Measurements from ENCODE around the gene RARRES1.

The RARRES1 gene

DNA sequence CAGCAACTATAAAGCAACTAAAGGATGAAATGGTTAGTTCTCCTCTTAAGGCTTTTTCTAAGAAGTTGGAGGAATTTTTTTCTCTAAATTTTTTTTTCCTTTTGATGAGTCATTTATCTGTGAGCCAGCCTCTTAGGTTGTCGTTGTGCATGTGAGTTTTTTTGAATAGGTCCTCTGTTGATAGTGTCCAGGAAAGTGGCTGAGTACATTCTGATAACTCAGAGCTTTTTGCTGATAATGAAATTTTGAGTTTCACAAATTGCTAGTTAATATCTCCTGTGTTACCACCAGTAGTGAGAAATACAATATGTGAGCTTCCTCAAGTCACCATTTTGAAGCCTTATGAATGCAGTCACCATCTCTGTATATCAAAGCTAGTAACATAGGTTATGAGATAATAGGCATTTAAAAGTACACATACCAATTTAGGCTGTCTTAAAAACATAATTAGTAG lies 52.7 kb downstream of the RARRES1 start (continued):
- TF ChIP-seq ZNF133 (tag by site-specific recombination; IDR thresholded peaks at IDR 0.05) (no peak), ZNF549 (tag by site-specific recombination; IDR thresholded peaks at IDR 0.05) (no peak), ZBTB21 (tag by site-specific recombination; IDR thresholded peaks at IDR 0.05) (no peak)
- TF ChIP-seq, protein P1, sequence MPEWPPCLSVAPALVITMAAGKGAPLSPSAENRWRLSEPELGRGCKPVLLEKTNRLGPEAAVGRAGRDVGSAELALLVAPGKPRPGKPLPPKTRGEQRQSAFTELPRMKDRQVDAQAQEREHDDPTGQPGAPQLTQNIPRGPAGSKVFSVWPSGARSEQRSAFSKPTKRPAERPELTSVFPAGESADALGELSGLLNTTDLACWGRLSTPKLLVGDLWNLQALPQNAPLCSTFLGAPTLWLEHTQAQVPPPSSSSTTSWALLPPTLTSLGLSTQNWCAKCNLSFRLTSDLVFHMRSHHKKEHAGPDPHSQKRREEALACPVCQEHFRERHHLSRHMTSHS (tag by site-specific recombination; IDR thresholded peaks at IDR 0.05), result no peak
- TF ChIP-seq, protein P2, sequence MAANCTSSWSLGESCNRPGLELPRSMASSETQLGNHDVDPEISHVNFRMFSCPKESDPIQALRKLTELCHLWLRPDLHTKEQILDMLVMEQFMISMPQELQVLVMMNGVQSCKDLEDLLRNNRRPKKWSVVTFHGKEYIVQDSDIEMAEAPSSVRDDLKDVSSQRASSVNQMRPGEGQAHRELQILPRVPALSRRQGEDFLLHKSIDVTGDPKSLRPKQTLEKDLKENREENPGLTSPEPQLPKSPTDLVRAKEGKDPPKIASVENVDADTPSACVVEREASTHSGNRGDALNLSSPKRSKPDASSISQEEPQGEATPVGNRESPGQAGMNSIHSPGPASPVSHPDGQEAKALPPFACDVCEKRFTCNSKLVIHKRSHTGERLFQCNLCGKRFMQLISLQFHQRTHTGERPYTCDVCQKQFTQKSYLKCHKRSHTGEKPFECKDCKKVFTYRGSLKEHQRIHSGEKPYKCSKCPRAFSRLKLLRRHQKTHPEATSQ (tag by site-specific recombination; IDR thresholded peaks at IDR 0.05), result no peak

DNA sequence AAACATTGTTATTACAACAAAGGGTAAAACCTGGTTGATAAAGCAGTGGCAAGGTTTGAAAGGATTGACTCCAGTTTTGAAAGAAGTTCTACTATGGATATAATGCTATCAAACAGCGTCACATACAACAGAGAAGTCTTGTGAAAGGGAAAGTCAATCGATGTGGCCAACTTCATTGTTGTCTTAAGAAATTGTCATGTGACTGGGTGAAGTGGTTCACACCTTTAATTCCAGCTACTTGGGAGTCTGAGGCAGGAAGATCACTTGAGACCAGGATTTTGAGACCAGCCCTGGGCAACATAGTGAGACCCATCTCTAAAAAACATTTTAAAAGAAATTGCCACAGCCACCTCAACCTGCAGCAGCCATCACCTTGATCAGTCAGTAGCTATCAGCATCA lies 53.6 kb downstream of the RARRES1 start:
- H3K9me3 ChIP-seq (ENCODE audit: control insufficient read depth, insufficient read depth, low read depth, low read length), result no peaks in the 10 kb centered on the region
- H3K27ac ChIP-seq (ENCODE audit: extremely low read depth, low read depth, low read length), result no peak overlapping the region
- ChIA-PET POLR2A (no interaction called here), CTCF (interaction anchor here (0.8 to 1.7 kb wide), 2 partner anchors 20 to 34 kb away, joined by 3 to 7 read pairs; no protein-coding TSS in a partner anchor)
- no peak overlapping the region for H3K4me3 ChIP-seq (ENCODE audit: low read depth, low read length)
- no peaks in the 10 kb centered on the region for H3K4me1 ChIP-seq (ENCODE audit: control insufficient read depth, insufficient read depth, low read length)
- TF ChIP-seq ZNF621 (tag by site-specific recombination; IDR thresholded peaks at IDR 0.05) (no peak), ZBTB8A (tag by site-specific recombination; IDR thresholded peaks at IDR 0.05) (no peak), ZNF133 (tag by site-specific recombination; IDR thresholded peaks at IDR 0.05) (no peak)
- TF ChIP-seq, protein P3, sequence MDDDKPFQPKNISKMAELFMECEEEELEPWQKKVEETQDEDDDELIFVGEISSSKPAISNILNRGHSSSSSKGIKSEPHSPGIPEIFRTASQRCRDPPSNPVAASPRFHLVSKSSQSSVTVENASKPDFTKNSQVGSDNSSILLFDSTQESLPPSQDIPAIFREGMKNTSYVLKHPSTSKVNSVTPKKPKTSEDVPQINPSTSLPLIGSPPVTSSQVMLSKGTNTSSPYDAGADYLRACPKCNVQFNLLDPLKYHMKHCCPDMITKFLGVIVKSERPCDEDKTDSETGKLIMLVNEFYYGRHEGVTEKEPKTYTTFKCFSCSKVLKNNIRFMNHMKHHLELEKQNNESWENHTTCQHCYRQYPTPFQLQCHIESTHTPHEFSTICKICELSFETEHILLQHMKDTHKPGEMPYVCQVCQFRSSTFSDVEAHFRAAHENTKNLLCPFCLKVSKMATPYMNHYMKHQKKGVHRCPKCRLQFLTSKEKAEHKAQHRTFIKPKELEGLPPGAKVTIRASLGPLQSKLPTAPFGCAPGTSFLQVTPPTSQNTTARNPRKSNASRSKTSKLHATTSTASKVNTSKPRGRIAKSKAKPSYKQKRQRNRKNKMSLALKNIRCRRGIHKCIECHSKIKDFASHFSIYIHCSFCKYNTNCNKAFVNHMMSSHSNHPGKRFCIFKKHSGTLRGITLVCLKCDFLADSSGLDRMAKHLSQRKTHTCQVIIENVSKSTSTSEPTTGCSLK (tag by site-specific recombination; IDR thresholded peaks at IDR 0.05), result no peak
- peaks cover 0 to 2% of the 10 kb centered on the region in 2 experiments; a peak in 1 of 3 replicates for H3K36me3 ChIP-seq (ENCODE audit: control insufficient read depth in 2 of 2, insufficient read depth in 1 of 2, low read length in 2 of 2)

DNA sequence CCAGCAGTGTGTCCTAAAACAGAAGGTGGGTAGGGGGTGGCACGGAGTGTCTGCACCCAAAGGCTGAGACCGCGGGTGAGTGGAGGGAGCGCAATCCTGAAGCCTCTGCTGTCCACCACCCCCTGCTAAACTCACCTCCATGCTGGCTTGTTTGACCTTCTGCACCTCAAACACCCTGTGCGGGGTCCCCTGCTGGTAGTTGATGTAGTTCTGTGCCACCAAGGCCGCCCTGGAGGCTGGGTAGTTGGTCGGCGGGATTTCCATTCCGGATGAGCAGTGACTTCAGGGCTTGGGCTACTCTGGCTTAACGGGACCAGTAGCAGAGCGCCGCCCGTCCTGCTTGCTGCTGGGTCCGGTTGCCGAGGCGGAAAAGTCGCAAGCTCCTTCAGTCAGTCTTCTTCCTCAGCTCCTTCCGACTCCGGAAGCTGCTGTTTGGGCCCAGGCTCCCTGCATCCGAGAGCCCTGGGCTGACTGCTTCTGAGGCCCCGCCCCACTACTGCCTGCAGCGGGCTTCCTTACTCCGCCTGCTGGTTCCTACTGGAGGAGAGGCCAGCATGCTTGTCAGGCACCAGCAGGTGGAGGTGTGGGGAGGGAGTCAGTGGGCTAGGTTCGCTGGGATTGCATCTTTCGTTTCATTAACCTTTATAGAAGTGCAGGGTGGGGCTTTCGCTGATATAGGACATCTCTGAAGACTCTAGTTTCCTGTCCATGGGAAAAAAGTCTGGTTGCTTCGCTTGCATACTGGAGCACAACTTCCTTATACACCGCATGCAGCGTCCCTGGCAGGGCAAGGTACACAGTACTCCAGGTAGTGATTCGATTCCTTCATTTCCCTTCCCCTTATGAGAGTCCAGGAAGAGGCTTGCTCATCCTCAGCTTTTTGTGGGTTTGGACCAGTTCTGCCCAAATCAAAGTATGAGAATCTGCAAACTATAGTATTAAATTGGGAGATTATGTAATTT lies 59.8 kb downstream of the RARRES1 start, which contains the start of gene LXN:
LXN (minus strand) TSS at position 434 of the 962 bp plus-strand sequence; CDS start at position 264, 170 bp downstream.
- Histone ChIP-seq H3K27ac (ENCODE audit: extremely low read depth, low read depth, low read length) (peak within 1 kb of the TSS; percentile 24; the same call in 1 of the 2 replicates), H3K9me3 (ENCODE audit: control insufficient read depth, insufficient read depth, low read depth, low read length) (no peaks in the 10 kb centered on the region), H3K36me3 (ENCODE audit: control insufficient read depth in 2 of 2, insufficient read depth in 1 of 2, low read length in 2 of 2) (peaks cover 2 to 30% of the 10 kb centered on the region in 2 experiments; a peak in 2 of 3 replicates), H3K4me1 (ENCODE audit: control insufficient read depth, insufficient read depth, low read length) (no peaks in the 10 kb centered on the region), H3K4me3 (ENCODE audit: low read depth, low read length) (peak within 1 kb of the TSS; percentile 75)
- ChIA-PET POLR2A (interaction anchor here (0.5 kb wide), 1 partner anchor 121 kb away, joined by 4 read pairs; no protein-coding TSS in a partner anchor), CTCF (interaction anchor here (0.5 to 2.1 kb wide), 6 partner anchors 11 to 117 kb away, joined by 3 to 6 read pairs (median 4); no protein-coding TSS in a partner anchor)
- no peak; the same call in none of the 2 replicates for TF ChIP-seq ZNF335 (tag by site-specific recombination; conservative IDR thresholded peaks at IDR 0.05)
- peak; percentile 34; the same call in 1 of the 2 replicates for TF ChIP-seq ZBTB48 (tag by site-specific recombination; IDR thresholded peaks at IDR 0.05)
- no peak for TF ChIP-seq MYNN (tag by site-specific recombination; IDR thresholded peaks at IDR 0.05; ENCODE audit: borderline replicate concordance)
- peak; percentile 34; the same call in 1 of the 2 replicates for TF ChIP-seq IKZF3 (tag by site-specific recombination; IDR thresholded peaks at IDR 0.05)
- no peak for TF ChIP-seq ZNF785 (tag by site-specific recombination; IDR thresholded peaks at IDR 0.05)
- peak; percentile 38; the same call in 1 of the 2 replicates for TF ChIP-seq ZEB2 (tag by site-specific recombination; IDR thresholded peaks at IDR 0.05)
- TF ChIP-seq ZNF274 (IDR thresholded peaks at IDR 0.05; ENCODE audit: low read length), result no peak
- TF ChIP-seq ZNF274 (tag by site-specific recombination; IDR thresholded peaks at IDR 0.05; ENCODE audit: borderline replicate concordance), result no peak
- no peak for TF ChIP-seq ZSCAN23 (tag by site-specific recombination; IDR thresholded peaks at IDR 0.05)
- TF ChIP-seq, protein P4, sequence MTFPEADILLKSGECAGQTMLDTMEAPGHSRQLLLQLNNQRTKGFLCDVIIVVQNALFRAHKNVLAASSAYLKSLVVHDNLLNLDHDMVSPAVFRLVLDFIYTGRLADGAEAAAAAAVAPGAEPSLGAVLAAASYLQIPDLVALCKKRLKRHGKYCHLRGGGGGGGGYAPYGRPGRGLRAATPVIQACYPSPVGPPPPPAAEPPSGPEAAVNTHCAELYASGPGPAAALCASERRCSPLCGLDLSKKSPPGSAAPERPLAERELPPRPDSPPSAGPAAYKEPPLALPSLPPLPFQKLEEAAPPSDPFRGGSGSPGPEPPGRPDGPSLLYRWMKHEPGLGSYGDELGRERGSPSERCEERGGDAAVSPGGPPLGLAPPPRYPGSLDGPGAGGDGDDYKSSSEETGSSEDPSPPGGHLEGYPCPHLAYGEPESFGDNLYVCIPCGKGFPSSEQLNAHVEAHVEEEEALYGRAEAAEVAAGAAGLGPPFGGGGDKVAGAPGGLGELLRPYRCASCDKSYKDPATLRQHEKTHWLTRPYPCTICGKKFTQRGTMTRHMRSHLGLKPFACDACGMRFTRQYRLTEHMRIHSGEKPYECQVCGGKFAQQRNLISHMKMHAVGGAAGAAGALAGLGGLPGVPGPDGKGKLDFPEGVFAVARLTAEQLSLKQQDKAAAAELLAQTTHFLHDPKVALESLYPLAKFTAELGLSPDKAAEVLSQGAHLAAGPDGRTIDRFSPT (tag by site-specific recombination; IDR thresholded peaks at IDR 0.05), result peak; percentile 35; the same call in 1 of the 2 replicates
- TF ChIP-seq, protein P5, sequence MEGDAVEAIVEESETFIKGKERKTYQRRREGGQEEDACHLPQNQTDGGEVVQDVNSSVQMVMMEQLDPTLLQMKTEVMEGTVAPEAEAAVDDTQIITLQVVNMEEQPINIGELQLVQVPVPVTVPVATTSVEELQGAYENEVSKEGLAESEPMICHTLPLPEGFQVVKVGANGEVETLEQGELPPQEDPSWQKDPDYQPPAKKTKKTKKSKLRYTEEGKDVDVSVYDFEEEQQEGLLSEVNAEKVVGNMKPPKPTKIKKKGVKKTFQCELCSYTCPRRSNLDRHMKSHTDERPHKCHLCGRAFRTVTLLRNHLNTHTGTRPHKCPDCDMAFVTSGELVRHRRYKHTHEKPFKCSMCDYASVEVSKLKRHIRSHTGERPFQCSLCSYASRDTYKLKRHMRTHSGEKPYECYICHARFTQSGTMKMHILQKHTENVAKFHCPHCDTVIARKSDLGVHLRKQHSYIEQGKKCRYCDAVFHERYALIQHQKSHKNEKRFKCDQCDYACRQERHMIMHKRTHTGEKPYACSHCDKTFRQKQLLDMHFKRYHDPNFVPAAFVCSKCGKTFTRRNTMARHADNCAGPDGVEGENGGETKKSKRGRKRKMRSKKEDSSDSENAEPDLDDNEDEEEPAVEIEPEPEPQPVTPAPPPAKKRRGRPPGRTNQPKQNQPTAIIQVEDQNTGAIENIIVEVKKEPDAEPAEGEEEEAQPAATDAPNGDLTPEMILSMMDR (tag by site-specific recombination; IDR thresholded peaks at IDR 0.05), result peak; percentile 93
- TF ChIP-seq ZBTB17 (tag by site-specific recombination; IDR thresholded peaks at IDR 0.05), result peak; percentile 74
- TF ChIP-seq SP2 (tag by site-specific recombination; IDR thresholded peaks at IDR 0.05), result peak; percentile 45
- TF ChIP-seq ZNF558 (tag by site-specific recombination; IDR thresholded peaks at IDR 0.05), result no peak
- peak; percentile 72; the same call in 1 of the 2 replicates for TF ChIP-seq TRIM28 (IDR thresholded peaks at IDR 0.05; ENCODE audit: borderline replicate concordance, low read length)
